CD4-positive, alpha-beta T cell (primary cell): Measurements from ENCODE around the gene MAP3K4. TPM values are rescaled to one million over a fixed set of nuclear protein-coding genes. Genes with fewer than 3 reads are reported as not detected.

Source experiments
- ATAC-seq: fragments of 200-7000 bp; cut with Tn5 transposase; one replicate; pipeline ENCODE4 v1.10.0; 2022; ENCODE audit warnings: mild to moderate bottlenecking; ENCODE audit not compliant: poor library complexity
- CTCF ChIA-PET: fragments of 350-600 bp; sonication (Branson Sonifier 250); formaldehyde crosslinking; loops from one replicate; lab custom pipeline; 2021; ENCODE audit warnings: antibody characterized with exemption, inconsistent platforms; lab: Charles Lee
- POLR2A ChIA-PET: fragments of 350-600 bp; sonication (Branson Sonifier 250); formaldehyde crosslinking; loops from one replicate; lab custom pipeline; 2021; ENCODE audit warnings: antibody characterized with exemption, inconsistent platforms; lab: Charles Lee
- DNase-seq, 14 experiments: peaks; one replicate each; pipeline ENCODE4 v3.0.0-alpha.2; 2013 to 2020; ENCODE audit warnings: mixed read lengths in 2 of 14
- H3K27ac ChIP-seq, 2 donors: one replicate each; pipeline versions ENCODE4 v1.5.1 to v1.7.0; 2013; ENCODE audit warnings: low read length in 2 of 2, low read depth in 1 of 2, mild to moderate bottlenecking in 1 of 2
- H3K27me3 ChIP-seq, 2 experiments: 1 replicate in 1 of 2; 2 replicates in 1 of 2; pipeline versions ENCODE4 v1.6.1 to v1.7.0; 2013; ENCODE audit warnings: low read length in 2 of 2, control low read depth in 1 of 2, mild to moderate bottlenecking in 1 of 2, moderate library complexity in 1 of 2; ENCODE audit not compliant: insufficient read depth in 2 of 2, control insufficient read depth in 1 of 2
- H3K36me3 ChIP-seq: one replicate; pipeline ENCODE4 v1.6.1; 2013; ENCODE audit warnings: low read length, control low read depth; ENCODE audit not compliant: insufficient read depth
- H3K4me1 ChIP-seq: one replicate; pipeline ENCODE4 v1.6.1; 2013; ENCODE audit warnings: low read length, control low read depth; ENCODE audit not compliant: insufficient read depth
- H3K4me3 ChIP-seq: one replicate; pipeline ENCODE4 v1.5.1; 2013; ENCODE audit warnings: mild to moderate bottlenecking, low read length, moderate library complexity
- H3K9me3 ChIP-seq, 2 experiments: 1 replicate in 1 of 2; 2 replicates in 1 of 2; pipeline versions ENCODE4 v1.6.1 to v1.7.0; 2013; ENCODE audit warnings: low read length in 2 of 2, mild to moderate bottlenecking in 2 of 2, control low read depth in 1 of 2, moderate library complexity in 1 of 2; ENCODE audit not compliant: control insufficient read depth in 1 of 2, insufficient read depth in 1 of 2
- H3K27ac Mint-ChIP-seq: one replicate; pipeline ENCODE4 v1.8.0; 2020; ENCODE audit warnings: mixed read lengths
- H3K27me3 Mint-ChIP-seq: one replicate; pipeline ENCODE4 v1.8.0; 2021; ENCODE audit warnings: mixed read lengths
- H3K36me3 Mint-ChIP-seq: one replicate; pipeline ENCODE4 v1.8.0; 2021; ENCODE audit warnings: low read depth, mixed read lengths
- H3K4me1 Mint-ChIP-seq: one replicate; pipeline ENCODE4 v1.8.0; 2021; ENCODE audit warnings: low read depth, mixed read lengths
- H3K4me3 Mint-ChIP-seq: one replicate; pipeline ENCODE4 v1.8.0; 2020; ENCODE audit warnings: mild to moderate bottlenecking, mixed read lengths
- H3K9me3 Mint-ChIP-seq: one replicate; pipeline ENCODE4 v1.8.0; 2020; ENCODE audit warnings: mixed read lengths
- CTCF ChIP-seq: fragments of 200-600 bp; IDR thresholded peaks from one replicate; pipeline ENCODE4 v1.8.0; 2022; ENCODE audit warnings: antibody characterized with exemption, mild to moderate bottlenecking
- intact Hi-C, 2 experiments: fragments of 100-400 bp; cut with DNase I in 1 of 2; cut with micrococcal nuclease in 1 of 2; formaldehyde crosslinking; loops; one replicate each; pipeline versions ENCODE4 v1.15.1 to v1.9.0; 2023 to 2025; cut with DNase I, micrococcal nuclease
- total RNA-seq, 174 experiments: library from RNA in 2 of 174; stranded (reverse) in 2 of 174; gene quantifications; one replicate each; pipeline ENCODE4 v1.2.3 and lab custom pipeline; 2021 to 2026

MAP3K4 gene
- total RNA-seq, 2 experiments from 2014 or later = 75.5 to 80.3 TPM

DNA sequence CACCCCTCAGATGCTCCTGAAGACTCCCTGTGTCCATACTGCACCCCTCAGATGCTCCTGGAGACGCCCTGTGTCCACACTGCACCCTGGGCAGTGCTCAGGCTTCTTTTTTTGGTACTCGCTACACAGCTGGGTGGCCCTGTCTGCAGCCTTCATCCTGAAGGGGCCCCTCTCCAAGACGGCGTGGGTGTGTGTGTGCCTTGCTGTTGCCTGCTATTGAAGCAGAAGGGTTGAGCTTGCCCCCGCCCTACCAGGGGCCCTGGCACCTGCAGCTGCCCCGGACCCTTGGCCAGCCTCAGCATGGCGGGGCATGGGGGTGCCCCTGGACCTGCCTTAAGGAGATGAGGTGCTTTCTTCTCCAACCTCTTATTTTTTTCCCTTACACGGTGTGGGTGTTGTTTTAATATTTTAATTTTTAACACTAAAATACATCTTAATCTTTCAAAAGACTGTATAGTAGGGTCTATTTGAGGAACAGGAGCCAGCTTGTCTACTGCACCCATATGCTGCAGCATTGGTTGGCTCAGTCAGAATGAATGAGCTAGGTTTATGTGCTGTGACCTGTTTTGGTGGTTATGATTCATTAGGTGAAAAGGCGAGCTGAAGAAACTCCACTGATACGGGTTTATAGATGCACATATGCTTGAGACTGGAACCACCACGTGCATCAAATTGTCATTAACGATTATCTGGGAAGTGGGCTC, 146.4 kb downstream of the MAP3K4 start:
- intact Hi-C loops = no loop called here
- Mint-ChIP-seq H3K4me1 (no peaks in the 10 kb centered on the region), H3K27me3 (no peaks in the 10 kb centered on the region), H3K36me3 (peaks cover 6% of the 10 kb centered on the region), H3K27ac (no peak overlapping the region), H3K9me3 (no peaks in the 10 kb centered on the region), H3K4me3 (no peak overlapping the region)
- Histone ChIP-seq H3K36me3 (peaks cover 10% of the 10 kb centered on the region), H3K9me3 (no peaks in the 10 kb centered on the region), H3K4me1 (no peaks in the 10 kb centered on the region), H3K4me3 (no peak overlapping the region), H3K27ac (no peak overlapping the region), H3K27me3 (no peaks in the 10 kb centered on the region)
- no peak for ATAC-seq
- POLR2A ChIA-PET = no interaction called here
- no peak for TF ChIP-seq CTCF
- DNase-seq = no peak
- CTCF ChIA-PET = interaction anchor here (1.3 kb wide), 1 partner anchor 233 kb away, joined by 3 read pairs; no protein-coding TSS in a partner anchor

DNA sequence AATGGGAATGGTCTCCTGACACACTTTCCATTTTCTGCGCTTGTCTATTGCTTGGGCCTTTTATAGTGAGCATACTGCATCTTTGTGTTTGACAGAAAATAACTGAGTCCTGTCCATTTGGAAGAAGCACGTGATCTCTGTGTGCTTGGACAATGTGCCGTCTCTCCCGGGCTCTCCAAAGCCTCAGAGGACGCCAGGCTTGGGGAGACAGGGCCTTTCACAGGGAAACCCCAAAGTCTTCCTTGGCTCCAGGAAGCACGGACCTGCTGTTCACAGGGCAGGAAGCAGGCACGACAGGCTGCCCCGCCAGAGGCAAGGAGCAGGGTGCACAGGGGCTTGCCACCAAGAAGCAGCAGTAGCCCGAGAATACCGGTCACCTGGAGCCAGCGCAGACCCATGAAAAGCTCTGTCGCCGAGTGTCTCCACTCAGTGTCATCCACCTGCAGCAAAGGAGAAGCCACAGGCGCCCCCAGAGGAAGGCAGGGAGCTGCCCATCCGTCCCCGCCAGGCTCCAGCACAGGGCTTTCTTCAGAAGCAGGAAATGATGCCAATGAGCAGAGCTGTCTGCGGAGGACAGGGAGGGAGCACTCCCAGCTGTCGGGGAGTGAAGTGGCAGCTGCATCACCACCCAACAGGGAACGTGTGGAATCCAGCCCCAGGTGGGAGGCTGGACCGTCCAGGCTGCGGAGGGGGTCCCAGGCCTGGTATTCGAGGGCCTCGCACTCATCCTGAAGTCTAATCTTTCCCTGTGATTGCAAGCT, 147.2 kb downstream of the MAP3K4 start:
- no peak overlapping the region for H3K4me3 ChIP-seq
- Mint-ChIP-seq H3K27me3 (no peaks in the 10 kb centered on the region), H3K27ac (no peak overlapping the region), H3K4me1 (no peaks in the 10 kb centered on the region), H3K4me3 (no peak overlapping the region), H3K9me3 (no peaks in the 10 kb centered on the region), H3K36me3 (peaks cover 6% of the 10 kb centered on the region)
- DNase-seq (no peak), ATAC-seq (no peak)
- ChIA-PET POLR2A (no interaction called here), CTCF (interaction anchor here (1.3 kb wide), 1 partner anchor 232 kb away, joined by 3 read pairs; no protein-coding TSS in a partner anchor)
- H3K27ac ChIP-seq = no peak overlapping the region
- H3K27me3 ChIP-seq = no peaks in the 10 kb centered on the region
- H3K9me3 ChIP-seq = no peaks in the 10 kb centered on the region
- intact Hi-C loops = no loop called here
- H3K36me3 ChIP-seq = peaks cover 10% of the 10 kb centered on the region
- no peak for TF ChIP-seq CTCF
- H3K4me1 ChIP-seq = no peaks in the 10 kb centered on the region

GRCh38 chr6:161139304-161139765, 147.8 kb downstream of the MAP3K4 start:
- no peaks in the 10 kb centered on the region for H3K27me3 Mint-ChIP-seq
- Histone ChIP-seq H3K4me1 (no peaks in the 10 kb centered on the region), H3K27me3 (no peaks in the 10 kb centered on the region), H3K9me3 (no peaks in the 10 kb centered on the region), H3K27ac (no peak overlapping the region), H3K4me3 (no peak overlapping the region), H3K36me3 (peaks cover 10% of the 10 kb centered on the region)
- no peak for ATAC-seq
- peaks cover 6% of the 10 kb centered on the region for H3K36me3 Mint-ChIP-seq
- H3K4me1 Mint-ChIP-seq = no peaks in the 10 kb centered on the region
- POLR2A ChIA-PET = no interaction called here
- CTCF ChIA-PET = no interaction called here
- no peak overlapping the region for H3K4me3 Mint-ChIP-seq
- intact Hi-C loops = no loop called here
- H3K9me3 Mint-ChIP-seq = no peaks in the 10 kb centered on the region
- no peak overlapping the region for H3K27ac Mint-ChIP-seq
- DNase-seq = no peak
- no peak for TF ChIP-seq CTCF
